Colonic mucosa (tissue), 4 donors: ENCODE results near the gene BICDL2. TPM values are rescaled to one million over a fixed set of nuclear protein-coding genes. Genes with fewer than 3 reads are reported as not detected.

Experiments
- DNase-seq: peaks from one replicate; pipeline ENCODE4 v3.0.0-alpha.2; 2020
- H3K27ac ChIP-seq: fragments of 200-600 bp; one replicate; pipeline ENCODE4 v1.8.0; 2021
- H3K27me3 ChIP-seq: fragments of 200-600 bp; one replicate; pipeline ENCODE4 v1.8.0; 2021
- H3K36me3 ChIP-seq: fragments of 200-600 bp; one replicate; pipeline ENCODE4 v1.8.0; 2021
- H3K4me1 ChIP-seq: fragments of 200-600 bp; one replicate; pipeline ENCODE4 v1.8.0; 2021; ENCODE audit warnings: mild to moderate bottlenecking
- H3K4me3 ChIP-seq: fragments of 200-600 bp; one replicate; pipeline ENCODE4 v1.8.0; 2021
- H3K9ac ChIP-seq, 2 donors: one replicate each; pipeline ENCODE4 v1.7.0; 2013; ENCODE audit warnings: control low read depth in 2 of 2, low read depth in 2 of 2, low read length in 2 of 2
- H3K9me3 ChIP-seq: fragments of 200-600 bp; one replicate; pipeline ENCODE4 v1.8.0; 2021
- intact Hi-C: fragments of 100-400 bp; cut with DNase I; formaldehyde crosslinking; loops from one replicate; pipeline ENCODE4 v1.14.1; 2022
- total RNA-seq, 2 donors: library from RNA; stranded (reverse); fragmentation: NEBNext Ultra II Directional in 1 of 2; extraction: Animal tissue kit (Norgen Biotek cat#: 25700) in 1 of 2; gene quantifications; one replicate each; pipeline ENCODE4 v1.2.1, GENCODE V29; 2021
- TF ChIP-seq, protein P1 (sequence below): fragments of 200-600 bp; IDR thresholded peaks from one replicate; pipeline ENCODE4 v1.8.0; 2022; ENCODE audit warnings: antibody characterized with exemption, mild to moderate bottlenecking
- donor health status: healthy.
- donor health status: DM: no; HTN: no; CAD: no.
- donor health status: DM: no; HTN: no; CAD: no.

The BICDL2 gene
- total RNA-seq, 2 donors from 2014 or later: 56.6 to 83.9 TPM

DNA sequence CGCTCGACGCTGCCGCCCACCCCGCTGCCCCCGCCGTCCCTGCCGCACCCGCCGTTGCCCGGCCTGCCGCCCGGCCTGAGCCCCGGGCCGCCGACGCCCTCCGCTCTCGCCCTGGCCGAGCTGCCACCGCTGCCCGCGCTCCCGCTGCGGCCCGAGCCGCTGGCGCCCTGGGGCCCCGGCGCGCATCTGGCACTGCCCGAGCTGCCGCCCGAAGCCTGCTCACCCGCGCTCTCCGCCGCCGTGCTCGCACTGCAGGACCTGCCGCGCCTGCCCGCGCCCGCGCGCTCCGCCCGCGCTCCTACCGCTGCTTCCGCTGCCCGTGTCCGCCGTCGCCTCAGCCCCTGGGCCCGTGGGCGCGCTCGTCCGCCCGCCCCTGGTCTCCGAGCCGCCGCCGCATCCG, 32.4 kb downstream of the BICDL2 start:
- intact Hi-C loops: no loop called here
- H3K27ac ChIP-seq: no peak overlapping the region
- no peak overlapping the region for H3K9ac ChIP-seq
- no peak for DNase-seq
- peaks cover 17% of the 10 kb centered on the region for H3K4me1 ChIP-seq
- no peak overlapping the region for H3K4me3 ChIP-seq
- TF ChIP-seq, protein P1, sequence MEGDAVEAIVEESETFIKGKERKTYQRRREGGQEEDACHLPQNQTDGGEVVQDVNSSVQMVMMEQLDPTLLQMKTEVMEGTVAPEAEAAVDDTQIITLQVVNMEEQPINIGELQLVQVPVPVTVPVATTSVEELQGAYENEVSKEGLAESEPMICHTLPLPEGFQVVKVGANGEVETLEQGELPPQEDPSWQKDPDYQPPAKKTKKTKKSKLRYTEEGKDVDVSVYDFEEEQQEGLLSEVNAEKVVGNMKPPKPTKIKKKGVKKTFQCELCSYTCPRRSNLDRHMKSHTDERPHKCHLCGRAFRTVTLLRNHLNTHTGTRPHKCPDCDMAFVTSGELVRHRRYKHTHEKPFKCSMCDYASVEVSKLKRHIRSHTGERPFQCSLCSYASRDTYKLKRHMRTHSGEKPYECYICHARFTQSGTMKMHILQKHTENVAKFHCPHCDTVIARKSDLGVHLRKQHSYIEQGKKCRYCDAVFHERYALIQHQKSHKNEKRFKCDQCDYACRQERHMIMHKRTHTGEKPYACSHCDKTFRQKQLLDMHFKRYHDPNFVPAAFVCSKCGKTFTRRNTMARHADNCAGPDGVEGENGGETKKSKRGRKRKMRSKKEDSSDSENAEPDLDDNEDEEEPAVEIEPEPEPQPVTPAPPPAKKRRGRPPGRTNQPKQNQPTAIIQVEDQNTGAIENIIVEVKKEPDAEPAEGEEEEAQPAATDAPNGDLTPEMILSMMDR: no peak
- H3K36me3 ChIP-seq: no peaks in the 10 kb centered on the region
- H3K27me3 ChIP-seq: no peaks in the 10 kb centered on the region
- H3K9me3 ChIP-seq: no peaks in the 10 kb centered on the region

DNA sequence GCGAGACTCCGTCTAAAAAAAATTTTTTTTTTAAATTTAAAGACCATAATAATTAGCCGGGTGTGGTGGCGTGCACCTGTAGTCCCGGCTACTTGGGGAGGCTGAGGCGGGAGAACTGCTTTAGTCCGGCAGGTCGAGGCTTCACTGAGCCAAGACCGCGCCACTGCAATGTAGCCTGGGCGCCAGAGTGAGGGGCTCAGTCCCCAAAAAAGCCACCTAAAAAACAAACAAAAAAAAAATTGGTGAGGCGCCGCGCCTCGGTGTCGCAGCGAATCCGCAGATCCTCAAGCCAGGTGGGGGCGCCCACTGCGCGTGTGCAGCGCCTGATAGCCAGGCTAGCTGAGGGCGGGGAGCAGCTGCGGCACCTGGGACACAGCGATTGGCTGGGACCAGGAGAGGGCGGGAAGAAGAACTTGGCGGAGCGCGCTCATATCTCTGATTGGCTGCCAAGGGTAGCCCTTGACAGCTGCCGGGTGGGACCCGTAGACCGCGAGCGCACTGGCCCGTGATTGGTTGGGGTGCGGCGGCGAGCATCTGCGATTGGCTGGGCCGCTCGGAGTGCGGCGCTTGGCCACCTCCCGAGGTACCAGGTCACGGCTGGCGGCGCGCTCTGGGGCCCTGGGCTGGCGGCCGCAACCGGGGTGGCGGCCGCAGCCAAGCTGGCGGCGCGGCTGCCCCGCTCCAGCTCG, 33.0 kb downstream of the BICDL2 start:
- Histone ChIP-seq H3K27me3 (no peaks in the 10 kb centered on the region), H3K4me3 (no peak overlapping the region), H3K9ac (no peak overlapping the region), H3K9me3 (no peaks in the 10 kb centered on the region), H3K27ac (no peak overlapping the region), H3K36me3 (no peaks in the 10 kb centered on the region), H3K4me1 (peaks cover 16% of the 10 kb centered on the region)
- TF ChIP-seq, protein P1: peak; percentile 54
- intact Hi-C loops: loop anchor here (2.0 kb wide), 1 partner anchor 25 kb away; no protein-coding TSS in a partner anchor
- DNase-seq: peak; percentile 97

DNA sequence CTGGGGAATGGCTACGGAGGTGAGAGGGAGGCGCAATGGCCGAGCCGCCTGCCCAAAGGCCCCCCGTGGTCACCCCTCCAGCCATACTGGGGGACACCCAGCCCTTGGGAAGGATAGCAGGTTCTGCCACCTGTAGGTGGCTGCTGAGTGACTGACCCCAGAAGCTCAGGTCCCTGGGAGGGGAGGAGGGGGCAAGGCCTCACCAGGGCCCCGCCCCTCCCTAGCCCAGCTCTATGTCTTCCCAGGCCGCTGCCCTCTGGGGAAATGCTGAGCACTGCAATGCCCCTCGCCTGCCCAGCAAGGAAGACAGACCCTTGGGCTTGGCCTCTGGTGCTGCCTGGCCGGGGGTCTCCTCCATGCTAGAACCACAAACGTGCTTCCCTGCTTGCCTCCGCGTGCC, 35.4 kb downstream of the BICDL2 start:
- DNase-seq: no peak
- Histone ChIP-seq H3K4me3 (no peak overlapping the region), H3K9me3 (no peaks in the 10 kb centered on the region), H3K27me3 (no peaks in the 10 kb centered on the region), H3K4me1 (no peaks in the 10 kb centered on the region), H3K9ac (no peak overlapping the region), H3K27ac (no peak overlapping the region), H3K36me3 (no peaks in the 10 kb centered on the region)
- TF ChIP-seq, protein P1: no peak
- intact Hi-C loops: no loop called here

DNA sequence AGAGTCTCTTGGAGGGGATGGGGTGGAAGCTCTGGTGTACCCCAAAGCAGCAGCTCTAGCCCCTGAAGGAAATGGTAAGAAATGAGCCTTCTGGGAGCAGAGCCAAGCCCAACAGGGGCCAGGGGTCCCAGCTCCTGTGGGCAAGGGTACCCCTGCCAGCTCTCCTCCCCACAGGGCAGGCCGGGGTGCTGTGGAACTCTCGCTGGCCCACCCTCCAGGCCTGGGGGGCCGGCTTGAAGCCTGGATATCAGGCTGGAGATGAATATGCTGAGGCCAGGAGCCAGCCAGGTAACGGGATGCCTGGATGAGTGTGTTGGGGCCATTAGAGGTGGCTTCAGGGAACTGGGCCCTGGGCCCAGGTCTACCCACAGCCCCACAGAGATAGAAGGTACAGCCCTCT, 36.2 kb downstream of the BICDL2 start:
- no peak for DNase-seq
- no peak overlapping the region for H3K27ac ChIP-seq
- no peak overlapping the region for H3K9ac ChIP-seq
- no peaks in the 10 kb centered on the region for H3K36me3 ChIP-seq
- no peaks in the 10 kb centered on the region for H3K9me3 ChIP-seq
- H3K4me1 ChIP-seq: no peaks in the 10 kb centered on the region
- intact Hi-C loops: no loop called here
- no peaks in the 10 kb centered on the region for H3K27me3 ChIP-seq
- H3K4me3 ChIP-seq: no peak overlapping the region
- TF ChIP-seq, protein P1: no peak

DNA sequence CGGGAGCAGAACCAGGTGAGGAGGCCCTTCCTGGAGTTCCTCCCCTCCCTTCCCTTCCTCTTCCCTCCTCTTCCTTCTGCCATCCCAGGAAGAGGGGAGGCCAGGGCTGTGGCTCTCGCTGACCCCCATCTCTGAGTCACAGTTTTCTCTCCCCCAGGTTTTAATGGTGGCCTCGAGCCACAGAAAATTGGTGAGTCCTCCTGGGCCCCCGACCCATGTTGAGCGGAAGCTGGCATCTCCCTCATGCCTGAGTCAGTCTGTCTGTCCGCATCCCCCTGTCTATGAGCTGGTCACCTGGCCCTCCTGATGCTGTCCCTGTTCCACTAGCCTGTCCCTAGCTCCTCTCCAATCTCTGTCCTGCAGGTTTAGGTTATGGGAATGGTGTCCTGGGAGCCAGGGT, 36.8 kb downstream of the BICDL2 start:
- DNase-seq: no peak
- H3K27me3 ChIP-seq: no peaks in the 10 kb centered on the region
- intact Hi-C loops: no loop called here
- H3K9ac ChIP-seq: no peak overlapping the region
- no peaks in the 10 kb centered on the region for H3K36me3 ChIP-seq
- H3K27ac ChIP-seq: no peak overlapping the region
- no peaks in the 10 kb centered on the region for H3K4me1 ChIP-seq
- H3K4me3 ChIP-seq: no peak overlapping the region
- H3K9me3 ChIP-seq: no peaks in the 10 kb centered on the region
- TF ChIP-seq, protein P1: no peak
